Cardiac muscle cell (in vitro differentiated cells and primary cell): ENCODE measurements around the gene MRPL9. TPM values are rescaled to one million over a fixed set of nuclear protein-coding genes. Genes with fewer than 3 reads are reported as not detected.

Experiments
- DNase-seq, 2 donors: peaks; one replicate each; pipeline versions ENCODE4 v3.0.0 to v3.0.0-alpha.2; 2010 to 2017; ENCODE audit warnings: low read depth in 1 of 2, low spot score in 1 of 2
- H3K27ac ChIP-seq: fragments of 200-600 bp; sonication (generic); 2 replicates; pipeline ENCODE4 v1.5.1; 2016
- H3K27me3 ChIP-seq: fragments of 200-600 bp; sonication (generic); 2 replicates; pipeline ENCODE4 v1.6.0; 2016; ENCODE audit warnings: control low read depth
- H3K36me3 ChIP-seq: fragments of 200-600 bp; sonication (generic); 2 replicates; pipeline ENCODE4 v1.5.1; 2016; ENCODE audit warnings: control low read depth
- H3K4me1 ChIP-seq: fragments of 200-600 bp; sonication (generic); 2 replicates; pipeline ENCODE4 v1.8.1; 2017; ENCODE audit warnings: low read depth, mild to moderate bottlenecking, mixed run types
- H3K4me3 ChIP-seq: fragments of 200-600 bp; sonication (generic); 2 replicates; pipeline ENCODE4 v1.5.1; 2016; ENCODE audit warnings: mild to moderate bottlenecking
- H3K9me3 ChIP-seq: fragments of 200-600 bp; sonication (generic); 2 replicates; pipeline ENCODE4 v1.5.1; 2017; ENCODE audit warnings: low read depth, mild to moderate bottlenecking, control low read depth
- CTCF ChIP-seq: IDR thresholded peaks from 2 replicates; pipeline ENCODE4 v1.5.1; 2012; ENCODE audit warnings: low read depth, mild to moderate bottlenecking, low read length
- polyA plus RNA-seq: library from polyadenylated mRNA; unstranded; fragments of >200 nt; fragmentation: Nextera tagmentation; extraction: Ambion mirVana; gene quantifications from 2 replicates; pipeline ENCODE4 v1.2.1, GENCODE V29; 2016
- total RNA-seq: library from RNA; depleted of rRNA; stranded (reverse); fragments of >200 nt; gene quantifications from 2 replicates; pipeline ENCODE4 v1.2.3, GENCODE V29; 2016

The MRPL9 gene
- total and polyA plus RNA-seq, 2 experiments from 2014 or later: 103 to 107 TPM

- H3K9me3 ChIP-seq: no peaks in the 10 kb centered on the region
- H3K4me1 ChIP-seq: peaks cover 7% of the 10 kb centered on the region
- H3K4me3 ChIP-seq: peak overlapping the region; percentile 5
- TF ChIP-seq CTCF: no peak
- H3K36me3 ChIP-seq: no peaks in the 10 kb centered on the region
- no peak for DNase-seq
- H3K27me3 ChIP-seq: peaks cover 9% of the 10 kb centered on the region
- H3K27ac ChIP-seq: no peak overlapping the region
These were observed 46.9 kb downstream of the MRPL9 start for GRCh38 chr1:151716405-151716762.

- Histone ChIP-seq H3K27ac (no peak overlapping the region), H3K36me3 (no peaks in the 10 kb centered on the region), H3K27me3 (peaks cover 9% of the 10 kb centered on the region), H3K4me1 (peaks cover 7% of the 10 kb centered on the region), H3K9me3 (no peaks in the 10 kb centered on the region), H3K4me3 (no peak overlapping the region)
- peak; percentile 11 for TF ChIP-seq CTCF
- peak in 1 of 2 donors; percentile 42 for DNase-seq
These were observed 47.4 kb downstream of the MRPL9 start for GRCh38 chr1:151715726-151716404.

- Histone ChIP-seq H3K4me1 (peaks cover 2% of the 10 kb centered on the region), H3K27ac (no peak overlapping the region), H3K9me3 (no peaks in the 10 kb centered on the region), H3K36me3 (no peaks in the 10 kb centered on the region), H3K27me3 (peaks cover 9% of the 10 kb centered on the region), H3K4me3 (no peak overlapping the region)
- no peak for TF ChIP-seq CTCF
- no peak for DNase-seq
These were observed 48.2 kb downstream of the MRPL9 start for GRCh38 chr1:151714820-151715725.

GRCh38 chr1:151713874-151714273 is 49.4 kb downstream of the MRPL9 start:
- DNase-seq: no peak
- Histone ChIP-seq H3K4me3 (no peak overlapping the region), H3K27ac (no peak overlapping the region), H3K9me3 (no peaks in the 10 kb centered on the region), H3K4me1 (no peaks in the 10 kb centered on the region), H3K36me3 (no peaks in the 10 kb centered on the region), H3K27me3 (peaks cover 9% of the 10 kb centered on the region)
- no peak for TF ChIP-seq CTCF

GRCh38 chr1:151713044-151713443 is 50.3 kb downstream of the MRPL9 start:
- no peak for TF ChIP-seq CTCF
- Histone ChIP-seq H3K4me1 (no peaks in the 10 kb centered on the region), H3K4me3 (no peak overlapping the region), H3K27me3 (peaks cover 4% of the 10 kb centered on the region), H3K36me3 (no peaks in the 10 kb centered on the region), H3K9me3 (no peaks in the 10 kb centered on the region), H3K27ac (no peak overlapping the region)
- DNase-seq: no peak
